Regular cardiac myocyte (primary cell): Measurements from ENCODE around the gene CDKL5. TPM values are rescaled to one million over a fixed set of nuclear protein-coding genes. Genes with fewer than 3 reads are reported as not detected.

ENCODE experiments used
- total RNA-seq: library from RNA; depleted of rRNA; stranded (reverse); fragments of >200 nt; gene quantifications from 2 replicates; pipeline ENCODE4 v1.2.3, GENCODE V29; 2014

Gene CDKL5
- 1.9 and 3.7 TPM in 2 replicates for total RNA-seq

DNA sequence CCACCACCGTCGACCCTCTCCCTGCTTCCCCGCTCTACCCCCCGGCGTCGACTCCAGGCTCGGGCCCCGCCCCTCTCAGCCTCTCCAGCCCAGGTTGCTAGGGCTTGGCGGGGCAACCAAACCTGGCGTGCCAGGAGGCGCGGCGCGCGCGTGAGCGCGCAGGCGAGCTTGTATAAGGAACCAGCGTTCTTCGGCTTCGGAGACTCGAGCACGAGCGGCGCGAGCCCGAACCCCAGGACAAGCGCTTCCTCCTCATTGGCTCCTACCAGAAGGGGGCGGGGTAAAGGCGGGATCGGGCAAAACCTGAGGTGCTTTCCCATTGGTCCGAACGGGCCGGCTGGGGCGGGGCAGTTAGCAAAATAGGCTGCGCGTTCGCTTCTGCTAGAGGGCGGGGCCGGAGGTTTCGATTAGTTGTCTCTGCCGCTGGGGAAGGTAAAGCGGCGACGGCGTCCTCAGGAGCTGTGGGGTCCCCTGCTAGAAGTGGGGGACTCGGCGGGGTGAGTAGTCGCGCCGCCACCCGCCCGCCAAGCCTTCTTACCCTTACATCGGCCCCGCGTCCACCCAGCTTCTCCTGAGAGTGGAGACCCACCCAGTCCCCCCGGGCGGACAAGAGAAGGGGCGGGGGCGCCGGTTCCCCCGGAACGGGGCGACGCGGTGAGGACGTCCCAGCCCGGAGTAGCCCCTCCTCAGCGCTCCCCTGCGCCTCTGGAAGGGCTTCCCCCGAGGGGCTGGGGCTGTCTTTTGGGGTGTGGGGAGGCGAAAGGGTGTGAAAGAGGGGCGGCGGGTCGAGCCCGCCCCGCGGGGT, at the start of gene CDKL5:
TSS of gene CDKL5 (plus strand) at position 410 of the 805 bp plus-strand sequence. CDS start 81,489 bp downstream, outside the sequence.

GRCh38 chrX:18672008-18672407, 246.6 kb downstream of the CDKL5 start, which contains the start of gene RS1:
TSS of gene RS1 (minus strand) at chrX:18672108. CDS start at chrX:18672068, 40 bp downstream.

Other genes with a start within 250 kb of the CDKL5 start
- gene BEND2, start 204.7 kb upstream of the CDKL5 start, total RNA-seq, result not detected in 2 replicates
- 0.56 and 1.3 TPM in 2 replicates for gene SCML2, start 70.9 kb upstream of the CDKL5 start, total RNA-seq
- not detected in 2 replicates for gene RS1, start 246.5 kb downstream of the CDKL5 start, total RNA-seq